Endothelial cell of umbilical vein (primary cell): ENCODE data around the gene CERS2.

Source experiments
- FOS ChIP-seq: IDR thresholded peaks from 2 replicates; pipeline ENCODE4 v1.6.1; 2011; ENCODE audit warnings: mild to moderate bottlenecking, low read length, moderate library complexity, borderline replicate concordance; ENCODE audit not compliant: insufficient read depth
- JUN ChIP-seq: IDR thresholded peaks from 2 replicates; pipeline ENCODE4 v1.6.1; 2011; ENCODE audit warnings: borderline replicate concordance, low read depth; ENCODE audit not compliant: insufficient read length, insufficient read depth
- POLR2A ChIP-seq: IDR thresholded peaks from 2 replicates; pipeline ENCODE4 v1.6.1; 2012; ENCODE audit warnings: low read depth, mild to moderate bottlenecking, control low read depth, low read length
- TF ChIP-seq, protein P1 (sequence below), 2 donors: IDR thresholded peaks; 1 replicate in 1 of 2; 2 replicates in 1 of 2; pipeline ENCODE4 v1.5.1; 2011; ENCODE audit warnings: low read length in 2 of 2, mild to moderate bottlenecking in 2 of 2, moderate library complexity in 2 of 2, control low read depth in 1 of 2, inconsistent platforms in 1 of 2, low read depth in 1 of 2; ENCODE audit not compliant: insufficient read depth in 1 of 2; ENCODE audit errors: extremely low read depth in 1 of 2
- TF ChIP-seq, protein P2 (sequence below): IDR thresholded peaks from 2 replicates; pipeline ENCODE4 v1.6.1; 2011; ENCODE audit not compliant: insufficient read depth, insufficient read length

DNA sequence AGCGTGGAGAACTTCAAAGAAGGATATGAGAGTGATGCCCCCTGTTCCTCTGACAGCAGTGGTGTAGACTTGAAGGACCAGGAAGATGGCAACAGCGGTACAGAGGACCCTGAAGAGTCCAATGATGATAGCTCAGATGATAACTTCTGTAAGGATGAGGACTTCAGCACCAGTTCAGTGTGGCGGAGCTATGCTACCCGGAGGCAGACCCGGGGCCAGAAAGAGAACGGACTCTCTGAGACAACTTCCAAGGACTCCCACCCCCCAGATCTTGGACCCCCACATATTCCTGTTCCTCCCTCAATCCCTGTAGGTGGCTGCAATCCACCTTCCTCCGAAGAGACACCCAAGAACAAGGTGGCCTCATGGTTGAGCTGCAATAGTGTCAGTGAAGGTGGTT, 14.0 kb downstream of the CERS2 start:
- no peak for TF ChIP-seq POLR2A
- TF ChIP-seq, protein P1, sequence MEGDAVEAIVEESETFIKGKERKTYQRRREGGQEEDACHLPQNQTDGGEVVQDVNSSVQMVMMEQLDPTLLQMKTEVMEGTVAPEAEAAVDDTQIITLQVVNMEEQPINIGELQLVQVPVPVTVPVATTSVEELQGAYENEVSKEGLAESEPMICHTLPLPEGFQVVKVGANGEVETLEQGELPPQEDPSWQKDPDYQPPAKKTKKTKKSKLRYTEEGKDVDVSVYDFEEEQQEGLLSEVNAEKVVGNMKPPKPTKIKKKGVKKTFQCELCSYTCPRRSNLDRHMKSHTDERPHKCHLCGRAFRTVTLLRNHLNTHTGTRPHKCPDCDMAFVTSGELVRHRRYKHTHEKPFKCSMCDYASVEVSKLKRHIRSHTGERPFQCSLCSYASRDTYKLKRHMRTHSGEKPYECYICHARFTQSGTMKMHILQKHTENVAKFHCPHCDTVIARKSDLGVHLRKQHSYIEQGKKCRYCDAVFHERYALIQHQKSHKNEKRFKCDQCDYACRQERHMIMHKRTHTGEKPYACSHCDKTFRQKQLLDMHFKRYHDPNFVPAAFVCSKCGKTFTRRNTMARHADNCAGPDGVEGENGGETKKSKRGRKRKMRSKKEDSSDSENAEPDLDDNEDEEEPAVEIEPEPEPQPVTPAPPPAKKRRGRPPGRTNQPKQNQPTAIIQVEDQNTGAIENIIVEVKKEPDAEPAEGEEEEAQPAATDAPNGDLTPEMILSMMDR (IDR thresholded peaks at IDR 0.05; ENCODE audit: extremely low read depth in 1 of 2, insufficient read depth in 1 of 2, low read depth in 1 of 2, low read length in 2 of 2), result no peak
- no peak for TF ChIP-seq JUN
- TF ChIP-seq, protein P2, sequence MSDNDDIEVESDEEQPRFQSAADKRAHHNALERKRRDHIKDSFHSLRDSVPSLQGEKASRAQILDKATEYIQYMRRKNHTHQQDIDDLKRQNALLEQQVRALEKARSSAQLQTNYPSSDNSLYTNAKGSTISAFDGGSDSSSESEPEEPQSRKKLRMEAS, result no peak
- TF ChIP-seq FOS, result no peak
